Panc1 (cell line): ENCODE data around the gene SNX6. TPM values are rescaled to one million over a fixed set of nuclear protein-coding genes. Genes with fewer than 3 reads are reported as not detected.

Source experiments
- ATAC-seq: fragments of 200-7000 bp; cut with Tn5 transposase; 2 replicates; pipeline ENCODE4 v1.9.1; 2020; ENCODE audit warnings: mild to moderate bottlenecking, moderate library complexity
- BruUV-seq: library from RNA; stranded (reverse); fragments of 400-500 nt; replicated peaks from 2 replicates; lab custom pipeline; 2021; lab: Mats Ljungman, UMichigan
- CTCF ChIA-PET: fragments of 300-600 bp; sonication (Branson Sonifier 250); formaldehyde crosslinking; loops from one replicate; lab custom pipeline; 2022; ENCODE audit warnings: antibody characterized with exemption; lab: Charles Lee
- POLR2A ChIA-PET: fragments of 300-600 bp; sonication (Branson Sonifier 250); formaldehyde crosslinking; loops from one replicate; lab custom pipeline; 2022; ENCODE audit warnings: antibody characterized with exemption; lab: Charles Lee
- DNase-seq: peaks from one replicate; pipeline ENCODE4 v3.0.0-alpha.2; 2010; ENCODE audit warnings: low read depth, low spot score
- H3K27ac ChIP-seq: 2 replicates; pipeline ENCODE4 v1.5.1; 2011; ENCODE audit warnings: mild to moderate bottlenecking, low read length, inconsistent platforms
- H3K27me3 ChIP-seq: fragments of 200-500 bp; sonication (Bioruptor generic); 2 replicates; pipeline ENCODE4 v1.6.0; 2014; ENCODE audit warnings: low read length, inconsistent platforms; ENCODE audit not compliant: control insufficient read depth, insufficient read depth
- H3K36me3 ChIP-seq: fragments of 200-500 bp; sonication (Bioruptor generic); 2 replicates; pipeline ENCODE4 v1.5.1; 2014; ENCODE audit warnings: inconsistent platforms, mild to moderate bottlenecking, low read length, moderate library complexity; ENCODE audit not compliant: control insufficient read depth, insufficient read depth
- H3K4me1 ChIP-seq: 2 replicates; pipeline ENCODE4 v1.5.1; 2011; ENCODE audit warnings: inconsistent platforms, mild to moderate bottlenecking, low read length, moderate library complexity; ENCODE audit not compliant: control insufficient read depth, insufficient read depth
- H3K4me3 ChIP-seq, 2 experiments: 2 replicates each; pipeline ENCODE4 v1.5.1; 2011 to 2012; ENCODE audit warnings: low read depth in 2 of 2, low read length in 2 of 2, mild to moderate bottlenecking in 2 of 2, inconsistent platforms in 1 of 2, moderate library complexity in 1 of 2
- H3K9me3 ChIP-seq: fragments of 200-500 bp; sonication (Bioruptor generic); 2 replicates; pipeline ENCODE4 v1.5.1; 2014; ENCODE audit warnings: low read depth, mild to moderate bottlenecking, inconsistent platforms, low read length, moderate library complexity; ENCODE audit not compliant: control insufficient read depth, insufficient read depth
- POLR2AphosphoS5 ChIP-seq: IDR thresholded peaks from 2 replicates; pipeline ENCODE4 v1.6.1; 2012; ENCODE audit warnings: mild to moderate bottlenecking, low read depth, low read length, moderate library complexity
- SIN3A ChIP-seq: IDR thresholded peaks from 2 replicates; pipeline ENCODE4 v1.6.1; 2012; ENCODE audit warnings: low read depth, mild to moderate bottlenecking, low read length, moderate library complexity, borderline replicate concordance; ENCODE audit not compliant: insufficient read depth
- TCF7L2 ChIP-seq: IDR thresholded peaks from 2 replicates; pipeline ENCODE4 v1.6.1; 2011; ENCODE audit warnings: mild to moderate bottlenecking, low read depth, low read length, inconsistent platforms
- in situ Hi-C: cut with HindIII; loops from 2 replicates; pipeline ENCODE4 v1.10.0; 2016; ENCODE audit warnings: low sequenced_read_pairs, low pct_unique_long_range_greater_than_20kb
- intact Hi-C: fragments of 100-400 bp; cut with micrococcal nuclease; formaldehyde crosslinking; loops from one replicate; pipeline ENCODE4 v1.10.0; 2022; ENCODE audit not compliant: unreplicated experiment
- total RNA-seq: library from RNA; stranded (reverse); gene quantifications from one replicate; pipeline ENCODE4 v1.2.1, GENCODE V29; 2021; ENCODE audit not compliant: unreplicated experiment
- TF ChIP-seq, protein P1 (sequence below): fragments of 450-650 bp; IDR thresholded peaks from 2 replicates; pipeline ENCODE4 v1.5.1; 2017; ENCODE audit warnings: mild to moderate bottlenecking
- TF ChIP-seq, protein P2 (sequence below), 2 experiments: IDR thresholded peaks; 2 replicates each; pipeline ENCODE4 v1.6.1; 2011 to 2012; ENCODE audit warnings: low read depth in 2 of 2, control low read depth in 1 of 2, low read length in 1 of 2, mild to moderate bottlenecking in 1 of 2, moderate library complexity in 1 of 2; ENCODE audit not compliant: insufficient read depth in 1 of 2

SNX6 gene
- total RNA-seq, 1 experiment from 2014 or later: 50.9 TPM

DNA sequence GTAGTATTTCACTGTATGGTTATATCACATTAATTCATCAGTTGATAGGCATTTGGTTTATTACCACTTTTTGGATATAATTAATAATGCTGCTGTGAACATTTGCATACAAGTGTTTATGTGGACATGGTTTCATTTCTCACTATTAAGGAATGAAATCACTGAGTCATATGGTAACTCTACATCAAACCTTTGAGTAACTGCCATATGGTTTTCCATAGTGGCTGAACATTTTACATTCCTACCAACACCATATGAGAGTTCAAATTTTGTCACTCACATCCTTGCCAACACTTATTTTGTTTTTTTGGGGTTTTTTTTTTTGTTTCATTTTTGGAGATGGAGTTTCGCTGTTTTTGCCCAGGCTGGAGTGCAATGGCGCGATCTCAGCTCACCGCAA is 60.2 kb downstream of the SNX6 start:
- H3K36me3 ChIP-seq: peaks cover 3% of the 10 kb centered on the region; the same call in 1 of the 2 replicates
- POLR2A ChIA-PET: no interaction called here

DNA sequence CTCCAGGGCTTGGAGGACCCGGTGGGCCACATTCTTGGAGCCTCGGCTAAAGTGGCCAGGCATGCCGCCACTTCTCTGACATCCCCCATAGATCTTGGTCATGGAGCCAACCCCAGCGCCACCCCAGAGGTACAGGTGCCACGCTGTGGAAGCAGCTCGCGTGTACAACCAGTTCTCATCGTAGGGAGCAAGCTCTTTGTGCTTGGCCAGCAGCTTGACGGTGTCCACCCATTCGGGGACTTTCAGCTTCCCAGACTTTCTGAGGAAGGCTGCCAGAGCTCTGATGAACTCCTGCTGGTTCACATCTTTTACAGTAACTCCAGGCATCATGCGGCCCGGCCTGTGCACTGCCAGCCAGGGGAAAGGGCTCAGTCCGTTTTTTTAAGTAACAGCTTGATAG is 61.1 kb downstream of the SNX6 start:
- H3K36me3 ChIP-seq: peaks cover 3% of the 10 kb centered on the region; the same call in 1 of the 2 replicates
- no peak for DNase-seq
- H3K4me1 ChIP-seq: no peaks in the 10 kb centered on the region
- no peaks in the 10 kb centered on the region for H3K27me3 ChIP-seq
- ATAC-seq: no peak
- H3K27ac ChIP-seq: no peak overlapping the region
- CTCF ChIA-PET: interaction anchor here (0.7 kb wide), 1 partner anchor 1175 kb away, joined by 4 read pairs; no protein-coding TSS in a partner anchor
- POLR2A ChIA-PET: no interaction called here
- TF ChIP-seq POLR2AphosphoS5 (no peak), TCF7L2 (no peak), SIN3A (no peak)
- TF ChIP-seq, protein P1, sequence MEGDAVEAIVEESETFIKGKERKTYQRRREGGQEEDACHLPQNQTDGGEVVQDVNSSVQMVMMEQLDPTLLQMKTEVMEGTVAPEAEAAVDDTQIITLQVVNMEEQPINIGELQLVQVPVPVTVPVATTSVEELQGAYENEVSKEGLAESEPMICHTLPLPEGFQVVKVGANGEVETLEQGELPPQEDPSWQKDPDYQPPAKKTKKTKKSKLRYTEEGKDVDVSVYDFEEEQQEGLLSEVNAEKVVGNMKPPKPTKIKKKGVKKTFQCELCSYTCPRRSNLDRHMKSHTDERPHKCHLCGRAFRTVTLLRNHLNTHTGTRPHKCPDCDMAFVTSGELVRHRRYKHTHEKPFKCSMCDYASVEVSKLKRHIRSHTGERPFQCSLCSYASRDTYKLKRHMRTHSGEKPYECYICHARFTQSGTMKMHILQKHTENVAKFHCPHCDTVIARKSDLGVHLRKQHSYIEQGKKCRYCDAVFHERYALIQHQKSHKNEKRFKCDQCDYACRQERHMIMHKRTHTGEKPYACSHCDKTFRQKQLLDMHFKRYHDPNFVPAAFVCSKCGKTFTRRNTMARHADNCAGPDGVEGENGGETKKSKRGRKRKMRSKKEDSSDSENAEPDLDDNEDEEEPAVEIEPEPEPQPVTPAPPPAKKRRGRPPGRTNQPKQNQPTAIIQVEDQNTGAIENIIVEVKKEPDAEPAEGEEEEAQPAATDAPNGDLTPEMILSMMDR: no peak
- TF ChIP-seq, protein P2, sequence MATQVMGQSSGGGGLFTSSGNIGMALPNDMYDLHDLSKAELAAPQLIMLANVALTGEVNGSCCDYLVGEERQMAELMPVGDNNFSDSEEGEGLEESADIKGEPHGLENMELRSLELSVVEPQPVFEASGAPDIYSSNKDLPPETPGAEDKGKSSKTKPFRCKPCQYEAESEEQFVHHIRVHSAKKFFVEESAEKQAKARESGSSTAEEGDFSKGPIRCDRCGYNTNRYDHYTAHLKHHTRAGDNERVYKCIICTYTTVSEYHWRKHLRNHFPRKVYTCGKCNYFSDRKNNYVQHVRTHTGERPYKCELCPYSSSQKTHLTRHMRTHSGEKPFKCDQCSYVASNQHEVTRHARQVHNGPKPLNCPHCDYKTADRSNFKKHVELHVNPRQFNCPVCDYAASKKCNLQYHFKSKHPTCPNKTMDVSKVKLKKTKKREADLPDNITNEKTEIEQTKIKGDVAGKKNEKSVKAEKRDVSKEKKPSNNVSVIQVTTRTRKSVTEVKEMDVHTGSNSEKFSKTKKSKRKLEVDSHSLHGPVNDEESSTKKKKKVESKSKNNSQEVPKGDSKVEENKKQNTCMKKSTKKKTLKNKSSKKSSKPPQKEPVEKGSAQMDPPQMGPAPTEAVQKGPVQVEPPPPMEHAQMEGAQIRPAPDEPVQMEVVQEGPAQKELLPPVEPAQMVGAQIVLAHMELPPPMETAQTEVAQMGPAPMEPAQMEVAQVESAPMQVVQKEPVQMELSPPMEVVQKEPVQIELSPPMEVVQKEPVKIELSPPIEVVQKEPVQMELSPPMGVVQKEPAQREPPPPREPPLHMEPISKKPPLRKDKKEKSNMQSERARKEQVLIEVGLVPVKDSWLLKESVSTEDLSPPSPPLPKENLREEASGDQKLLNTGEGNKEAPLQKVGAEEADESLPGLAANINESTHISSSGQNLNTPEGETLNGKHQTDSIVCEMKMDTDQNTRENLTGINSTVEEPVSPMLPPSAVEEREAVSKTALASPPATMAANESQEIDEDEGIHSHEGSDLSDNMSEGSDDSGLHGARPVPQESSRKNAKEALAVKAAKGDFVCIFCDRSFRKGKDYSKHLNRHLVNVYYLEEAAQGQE (IDR thresholded peaks at IDR 0.05; ENCODE audit: insufficient read depth in 1 of 2, low read depth in 2 of 2, low read length in 1 of 2): no peak
- BruUV-seq: no TSS peak
- no peaks in the 10 kb centered on the region for H3K9me3 ChIP-seq
- in situ Hi-C loops (no loop called here), intact Hi-C loops (no loop called here)
- H3K4me3 ChIP-seq: no peak overlapping the region

More for the DNA sequence above, 60.2 kb downstream of the SNX6 start:
- Histone ChIP-seq H3K27ac (no peak overlapping the region), H3K4me3 (no peak overlapping the region), H3K27me3 (no peaks in the 10 kb centered on the region), H3K4me1 (no peaks in the 10 kb centered on the region), H3K9me3 (no peaks in the 10 kb centered on the region)
- DNase-seq: no peak
- no TSS peak for BruUV-seq
- intact Hi-C loops: no loop called here
- in situ Hi-C loops: no loop called here
- TF ChIP-seq, protein P1: no peak
- TF ChIP-seq, protein P2 (IDR thresholded peaks at IDR 0.05; ENCODE audit: insufficient read depth in 1 of 2, low read depth in 2 of 2, low read length in 1 of 2): no peak
- TF ChIP-seq POLR2AphosphoS5 (no peak), SIN3A (no peak)
- ATAC-seq: no peak
- CTCF ChIA-PET: no interaction called here
